Fibroblast of pulmonary artery (primary cell): ENCODE data around the gene FBXO36.
"Not testable (repeated sequence)": the region's sequence is repeated elsewhere in the genome, so short reads cannot be mapped to it uniquely, and the experiment has no call there.

Experiments
- DNase-seq: peaks from one replicate; pipeline ENCODE4 v3.0.0-alpha.2; 2010; ENCODE audit warnings: low read depth
- H3K4me3 ChIP-seq: replicated peaks from 2 replicates; pipeline ENCODE4 v1.5.1; 2011; ENCODE audit warnings: low read depth, mild to moderate bottlenecking, control low read depth, low read length, moderate library complexity
- CTCF ChIP-seq: IDR thresholded peaks from 2 replicates; pipeline ENCODE4 v1.5.1; 2011; ENCODE audit warnings: mild to moderate bottlenecking, control low read depth, low read length, inconsistent platforms; ENCODE audit errors: missing control alignments

FBXO36 gene

GRCh38 chr2:229899604-229900003 lies 22.7 kb upstream of the FBXO36 start:
- H3K4me3 ChIP-seq, result no peak overlapping the region
- TF ChIP-seq CTCF, result no peak
- DNase-seq, result no peak

GRCh38 chr2:229900012-229900411 lies 22.3 kb upstream of the FBXO36 start:
- no peak for DNase-seq
- no peak for TF ChIP-seq CTCF
- no peak overlapping the region for H3K4me3 ChIP-seq

GRCh38 chr2:229900514-229900913 lies 21.8 kb upstream of the FBXO36 start:
- not testable (repeated sequence) for DNase-seq, H3K4me3 ChIP-seq

GRCh38 chr2:229901819-229902218 lies 20.5 kb upstream of the FBXO36 start:
- DNase-seq, result peak; percentile 69
- no peak for TF ChIP-seq CTCF
- no peak overlapping the region for H3K4me3 ChIP-seq

GRCh38 chr2:229903037-229903436 lies 19.3 kb upstream of the FBXO36 start:
- no peak for TF ChIP-seq CTCF
- H3K4me3 ChIP-seq, result no peak overlapping the region
- DNase-seq, result no peak

- DNase-seq, result no peak
- no peak overlapping the region for H3K4me3 ChIP-seq
These were observed 16.7 kb upstream of the FBXO36 start for GRCh38 chr2:229905601-229906000.

GRCh38 chr2:229909090-229909489 lies 13.2 kb upstream of the FBXO36 start:
- peak; percentile 37 for DNase-seq

More at GRCh38 chr2:229905601-229906000, 16.7 kb upstream of the FBXO36 start:
- TF ChIP-seq CTCF, result no peak

More at GRCh38 chr2:229909090-229909489, 13.2 kb upstream of the FBXO36 start:
- no peak overlapping the region for H3K4me3 ChIP-seq
- TF ChIP-seq CTCF, result no peak
